B cell (primary cell): ENCODE data around the gene TACC3.

Experiments used
- EZH2 ChIP-seq: IDR thresholded peaks from 2 replicates; pipeline ENCODE4 v1.6.1; 2012; ENCODE audit warnings: borderline replicate concordance, low read depth, mild to moderate bottlenecking, moderate library complexity, low read length; ENCODE audit not compliant: insufficient read depth, poor library complexity, severe bottlenecking
- TF ChIP-seq, protein P1 (sequence below): fragments of 200-600 bp; IDR thresholded peaks from one replicate; pipeline ENCODE4 v1.8.0; 2022; ENCODE audit warnings: antibody characterized with exemption, mild to moderate bottlenecking

DNA sequence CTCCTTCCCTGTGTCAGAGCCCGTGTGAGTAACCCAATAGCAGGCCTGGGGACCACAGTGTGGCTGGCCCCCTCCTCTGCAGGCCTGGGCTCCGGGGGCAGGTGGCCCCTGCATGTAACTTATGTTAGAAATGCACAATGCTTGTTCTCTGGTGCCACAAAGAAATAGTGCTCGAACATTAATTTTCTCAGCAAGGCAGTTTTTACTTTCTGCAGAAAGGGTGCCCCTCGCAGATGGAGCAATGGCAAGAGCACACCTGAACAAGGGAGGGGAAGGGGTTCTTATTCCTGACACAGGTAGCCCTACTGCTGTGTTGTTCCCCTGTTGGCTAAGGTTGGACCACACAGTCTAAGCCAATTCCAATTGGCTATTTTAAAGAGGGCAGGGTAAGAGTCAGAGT is 17.1 kb downstream of the TACC3 start:
- TF ChIP-seq EZH2, result no peak
- TF ChIP-seq, protein P1, sequence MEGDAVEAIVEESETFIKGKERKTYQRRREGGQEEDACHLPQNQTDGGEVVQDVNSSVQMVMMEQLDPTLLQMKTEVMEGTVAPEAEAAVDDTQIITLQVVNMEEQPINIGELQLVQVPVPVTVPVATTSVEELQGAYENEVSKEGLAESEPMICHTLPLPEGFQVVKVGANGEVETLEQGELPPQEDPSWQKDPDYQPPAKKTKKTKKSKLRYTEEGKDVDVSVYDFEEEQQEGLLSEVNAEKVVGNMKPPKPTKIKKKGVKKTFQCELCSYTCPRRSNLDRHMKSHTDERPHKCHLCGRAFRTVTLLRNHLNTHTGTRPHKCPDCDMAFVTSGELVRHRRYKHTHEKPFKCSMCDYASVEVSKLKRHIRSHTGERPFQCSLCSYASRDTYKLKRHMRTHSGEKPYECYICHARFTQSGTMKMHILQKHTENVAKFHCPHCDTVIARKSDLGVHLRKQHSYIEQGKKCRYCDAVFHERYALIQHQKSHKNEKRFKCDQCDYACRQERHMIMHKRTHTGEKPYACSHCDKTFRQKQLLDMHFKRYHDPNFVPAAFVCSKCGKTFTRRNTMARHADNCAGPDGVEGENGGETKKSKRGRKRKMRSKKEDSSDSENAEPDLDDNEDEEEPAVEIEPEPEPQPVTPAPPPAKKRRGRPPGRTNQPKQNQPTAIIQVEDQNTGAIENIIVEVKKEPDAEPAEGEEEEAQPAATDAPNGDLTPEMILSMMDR, result no peak
